ENCODE results near the gene EFCAB5.

- TF ChIP-seq CTCF (conservative IDR thresholded peaks at IDR 0.05; ENCODE audit: low read depth in 2 of 2) (no peak), CREB1 (CRISPR knock-in tag; IDR thresholded peaks at IDR 0.05; ENCODE audit: low read depth) (no peak), REST (IDR thresholded peaks at IDR 0.05; ENCODE audit: unreplicated experiment) (no peak), EZH2 (IDR thresholded peaks at IDR 0.05; ENCODE audit: low read depth, unreplicated experiment) (no peak), POLR2AphosphoS5 (IDR thresholded peaks at IDR 0.05; ENCODE audit: low read depth) (no peak), NANOG (IDR thresholded peaks at IDR 0.05; ENCODE audit: borderline replicate concordance) (no peak), EZH2phosphoT487 (IDR thresholded peaks at IDR 0.05; ENCODE audit: unreplicated experiment) (no peak), ETS1 (IDR thresholded peaks at IDR 0.05) (no peak), JUNB (IDR thresholded peaks at IDR 0.05; ENCODE audit: unreplicated experiment) (no peak)
Observed at GRCh38 chr17:30041551-30041950, 100.1 kb downstream of the EFCAB5 start.

Data from GM23338 (cell line).